H9 (cell line): ENCODE measurements around the gene FBXW4. TPM values are rescaled to one million over a fixed set of nuclear protein-coding genes. Genes with fewer than 3 reads are reported as not detected.

Source experiments
- DNase-seq: peaks from one replicate; pipeline ENCODE4 v3.0.0-alpha.2; 2017
- H2AFZ ChIP-seq: one replicate; pipeline ENCODE4 v1.6.1; 2013; ENCODE audit warnings: mild to moderate bottlenecking, low read length, control low read depth, moderate library complexity
- H2AK5ac ChIP-seq: 2 replicates; pipeline ENCODE4 v1.6.1; 2013; ENCODE audit warnings: low read length, control low read depth, mixed read lengths; ENCODE audit not compliant: insufficient read length
- H2BK120ac ChIP-seq: one replicate; pipeline ENCODE4 v1.6.1; 2013; ENCODE audit warnings: low read depth, mild to moderate bottlenecking, low read length, control low read depth, inconsistent platforms; ENCODE audit not compliant: poor library complexity, severe bottlenecking
- H2BK12ac ChIP-seq: 2 replicates; pipeline ENCODE4 v1.6.1; 2013; ENCODE audit warnings: low read length, control low read depth, mixed read lengths, low read depth; ENCODE audit not compliant: insufficient read length
- H2BK15ac ChIP-seq: 2 replicates; pipeline ENCODE4 v1.6.1; 2013; ENCODE audit warnings: low read depth, low read length, control low read depth
- H2BK20ac ChIP-seq: one replicate; pipeline ENCODE4 v1.6.1; 2013; ENCODE audit warnings: low read depth, mild to moderate bottlenecking, low read length, control low read depth, inconsistent platforms; ENCODE audit not compliant: poor library complexity, severe bottlenecking
- H2BK5ac ChIP-seq: 2 replicates; pipeline ENCODE4 v1.6.1; 2013; ENCODE audit warnings: low read length, control low read depth, mixed read lengths; ENCODE audit not compliant: insufficient read length
- H3K14ac ChIP-seq: 2 replicates; pipeline ENCODE4 v1.6.1; 2013; ENCODE audit warnings: low read length, control low read depth; ENCODE audit not compliant: insufficient read depth
- H3K18ac ChIP-seq: 2 replicates; pipeline ENCODE4 v1.6.1; 2013; ENCODE audit warnings: low read depth, mild to moderate bottlenecking, mixed read lengths, low read length, control low read depth; ENCODE audit not compliant: insufficient read length
- H3K23ac ChIP-seq: 2 replicates; pipeline ENCODE4 v1.6.1; 2013; ENCODE audit warnings: low read length, control low read depth, mixed read lengths, low read depth; ENCODE audit not compliant: insufficient read length
- H3K23me2 ChIP-seq: 2 replicates; pipeline ENCODE4 v1.6.1; 2013; ENCODE audit warnings: low read depth, mild to moderate bottlenecking, mixed read lengths, low read length, control low read depth; ENCODE audit not compliant: insufficient read length, poor library complexity, severe bottlenecking
- H3K27ac ChIP-seq: 2 replicates; pipeline ENCODE4 v1.5.1; 2013; ENCODE audit warnings: low read length, control low read depth, mixed read lengths, low read depth; ENCODE audit not compliant: insufficient read length
- H3K27me3 ChIP-seq: 2 replicates; pipeline ENCODE4 v1.6.1; 2013; ENCODE audit warnings: low read length, control low read depth, inconsistent platforms; ENCODE audit not compliant: insufficient read depth
- H3K4ac ChIP-seq: 2 replicates; pipeline ENCODE4 v1.6.1; 2013; ENCODE audit warnings: low read depth, mild to moderate bottlenecking, control low read depth, inconsistent platforms, low read length, moderate library complexity
- H3K4me1 ChIP-seq: 2 replicates; pipeline ENCODE4 v1.6.1; 2013; ENCODE audit warnings: low read length, control low read depth, inconsistent platforms; ENCODE audit not compliant: insufficient read depth
- H3K4me2 ChIP-seq: 2 replicates; pipeline ENCODE4 v1.6.1; 2013; ENCODE audit warnings: low read length, control low read depth, mixed read lengths; ENCODE audit not compliant: insufficient read length, insufficient read depth
- H3K56ac ChIP-seq: 2 replicates; pipeline ENCODE4 v1.6.1; 2013; ENCODE audit warnings: low read depth, mild to moderate bottlenecking, mixed read lengths, low read length, control low read depth; ENCODE audit not compliant: insufficient read length
- H3K79me1 ChIP-seq: 2 replicates; pipeline ENCODE4 v1.6.1; 2013; ENCODE audit warnings: low read depth, mild to moderate bottlenecking, moderate library complexity, low read length, control low read depth, inconsistent platforms; ENCODE audit not compliant: insufficient read depth, poor library complexity, severe bottlenecking
- H3K79me2 ChIP-seq: 2 replicates; pipeline ENCODE4 v1.6.1; 2013; ENCODE audit warnings: low read length, control low read depth, inconsistent platforms; ENCODE audit not compliant: insufficient read depth
- H3K9ac ChIP-seq: 2 replicates; pipeline ENCODE4 v1.6.1; 2013; ENCODE audit warnings: low read length, control low read depth, mixed read lengths; ENCODE audit not compliant: insufficient read length; ENCODE audit errors: extremely low read depth
- H3K9me3 ChIP-seq: one replicate; pipeline ENCODE4 v1.6.1; 2013; ENCODE audit warnings: low read depth, low read length, inconsistent platforms; ENCODE audit not compliant: control insufficient read depth
- H3T11ph ChIP-seq: one replicate; pipeline ENCODE4 v1.6.1; 2013; ENCODE audit warnings: mild to moderate bottlenecking, low read length, control low read depth, inconsistent platforms
- H4K20me1 ChIP-seq: one replicate; pipeline ENCODE4 v1.6.1; 2013; ENCODE audit not compliant: control insufficient read depth, insufficient read length, insufficient read depth
- H4K5ac ChIP-seq: 2 replicates; pipeline ENCODE4 v1.6.1; 2013; ENCODE audit warnings: low read depth, mild to moderate bottlenecking, mixed read lengths, low read length, control low read depth; ENCODE audit not compliant: insufficient read length
- H4K8ac ChIP-seq: replicated peaks from 2 replicates; pipeline ENCODE4 v1.6.1; 2013; ENCODE audit warnings: low read length, control low read depth, mixed read lengths, low read depth; ENCODE audit not compliant: insufficient read length
- H4K91ac ChIP-seq: 2 replicates; pipeline ENCODE4 v1.6.1; 2013; ENCODE audit warnings: low read depth, mild to moderate bottlenecking, moderate library complexity, mixed read lengths, low read length, control low read depth; ENCODE audit not compliant: insufficient read length
- H3K27ac Mint-ChIP-seq, 3 experiments: 2 replicates in 2 of 3; 3 replicates in 1 of 3; pipeline ENCODE4 v1.8.0; 2020 to 2021; ENCODE audit warnings: mixed read lengths in 3 of 3, mild to moderate bottlenecking in 1 of 3, moderate library complexity in 1 of 3
- H3K27me3 Mint-ChIP-seq: 2 replicates; pipeline ENCODE4 v1.8.0; 2021; ENCODE audit warnings: low read depth, mild to moderate bottlenecking, moderate library complexity, mixed read lengths
- H3K36me3 Mint-ChIP-seq, 3 experiments: 2 replicates in 2 of 3; 3 replicates in 1 of 3; pipeline ENCODE4 v1.8.0; 2020 to 2021; ENCODE audit warnings: low read depth in 3 of 3, mixed read lengths in 3 of 3; ENCODE audit not compliant: insufficient read depth in 1 of 3
- H3K4me1 Mint-ChIP-seq, 2 experiments: 2 replicates each; pipeline ENCODE4 v1.8.0; 2020; ENCODE audit warnings: mixed read lengths in 2 of 2
- H3K4me3 Mint-ChIP-seq, 2 experiments: 2 replicates in 1 of 2; 3 replicates in 1 of 2; pipeline ENCODE4 v1.8.0; 2020 to 2021; ENCODE audit warnings: mild to moderate bottlenecking in 2 of 2, mixed read lengths in 2 of 2, moderate library complexity in 1 of 2
- H3K9me3 Mint-ChIP-seq, 2 experiments: 2 replicates in 1 of 2; 3 replicates in 1 of 2; pipeline ENCODE4 v1.8.0; 2020; ENCODE audit warnings: mild to moderate bottlenecking in 2 of 2, mixed read lengths in 2 of 2, moderate library complexity in 1 of 2
- CTCF ChIP-seq: fragments of 200-600 bp; sonication (generic); conservative IDR thresholded peaks from 3 replicates; pipeline ENCODE4 v1.8.0; 2021; ENCODE audit warnings: antibody characterized with exemption, mild to moderate bottlenecking
- WGBS: extraction: QIAGEN DNeasy Blood & Tissue Kit; methylation state at CpG from one replicate; pipeline ENCODE4 v1.1.7; 2013; ENCODE audit warnings: missing lambda C conversion rate, low lambda C conversion rate, mixed read lengths; ENCODE audit not compliant: insufficient read length; ENCODE audit errors: extremely low coverage; 5-methylcytosine and 5-hydroxymethylcytosine counted together
- total RNA-seq: library from RNA; stranded (reverse); gene quantifications from 2 replicates; pipeline ENCODE4 v1.2.1, GENCODE V29; 2021

The FBXW4 gene
- total RNA-seq, 1 experiment from 2014 or later: 41.6 TPM

GRCh38 chr10:101629837-101630632 is 64.9 kb downstream of the FBXW4 start:
- no peaks in the 10 kb centered on the region for H3K23me2 ChIP-seq
- no peak overlapping the region; a peak in 1 of 5 replicates for H3K4me3 Mint-ChIP-seq
- no peaks in the 10 kb centered on the region for H3K79me2 ChIP-seq
- no peaks in the 10 kb centered on the region for H3K9me3 ChIP-seq
- no peaks in the 10 kb centered on the region for H3K27me3 Mint-ChIP-seq
- H3K27ac ChIP-seq: no peak overlapping the region
- peaks cover 3 to 5% (median 4%) of the 10 kb centered on the region in 3 experiments; a peak in 6 of 7 replicates for H3K36me3 Mint-ChIP-seq
- H4K20me1 ChIP-seq: no peaks in the 10 kb centered on the region
- no peak overlapping the region for H2BK15ac ChIP-seq
- TF ChIP-seq CTCF: no peak
- DNase-seq: no peak
- H3K4me1 Mint-ChIP-seq: peaks cover 0 to 12% of the 10 kb centered on the region in 2 experiments; a peak in 2 of 4 replicates
- no peak overlapping the region for H2AFZ ChIP-seq
- no peak overlapping the region for H2BK120ac ChIP-seq
- no peak overlapping the region for H3K23ac ChIP-seq
- no peak overlapping the region for H3T11ph ChIP-seq
- no peak overlapping the region for H3K14ac ChIP-seq
- no peak overlapping the region for H2BK20ac ChIP-seq
- H3K9me3 Mint-ChIP-seq: 0 out of 5 replicates have a peak, but pooled peaks cover 0 to 2% of the 10 kb centered on the region in 2 experiments
- no peaks in the 10 kb centered on the region for H3K4me1 ChIP-seq
- H3K27me3 ChIP-seq: no peaks in the 10 kb centered on the region
- no peak overlapping the region for H3K4ac ChIP-seq
- no peak overlapping the region for H2AK5ac ChIP-seq
- no peak overlapping the region for H2BK12ac ChIP-seq
- no peak overlapping the region for H4K91ac ChIP-seq
- no CpG with 5 or more reads among the region's 13 CpGs for WGBS
- no peak overlapping the region for H4K5ac ChIP-seq
- no peak overlapping the region for H2BK5ac ChIP-seq
- H3K56ac ChIP-seq: no peak overlapping the region
- no peaks in the 10 kb centered on the region for H3K79me1 ChIP-seq
- H3K4me2 ChIP-seq: no peak overlapping the region
- H3K27ac Mint-ChIP-seq: peak overlapping the region in 1 of 3 experiments; percentile 63; a peak in 2 of 7 replicates
- no peak overlapping the region for H4K8ac ChIP-seq
- H3K18ac ChIP-seq: no peak overlapping the region
- H3K9ac ChIP-seq: no peak overlapping the region
